Ishikawa (cell line): Measurements from ENCODE around the gene RASL11A.

ENCODE experiments used
- CEBPB ChIP-seq: IDR thresholded peaks from 2 replicates; pipeline ENCODE4 v1.6.1; 2012
- CREB1 ChIP-seq: IDR thresholded peaks from 2 replicates; pipeline ENCODE4 v1.6.1; 2012; ENCODE audit warnings: low read depth
- EGR1 ChIP-seq: IDR thresholded peaks from 2 replicates; pipeline ENCODE4 v1.6.1; 2012
- EP300 ChIP-seq: IDR thresholded peaks from 2 replicates; pipeline ENCODE4 v1.6.1; 2012; ENCODE audit warnings: borderline replicate concordance
- FOXM1 ChIP-seq: IDR thresholded peaks from 2 replicates; pipeline ENCODE4 v1.6.1; 2012; ENCODE audit warnings: low read depth, borderline replicate concordance
- NFIC ChIP-seq: IDR thresholded peaks from 2 replicates; pipeline ENCODE4 v1.6.1; 2012
- RAD21 ChIP-seq: IDR thresholded peaks from 2 replicates; pipeline ENCODE4 v1.6.1; 2012; ENCODE audit warnings: low read depth
- TAF1 ChIP-seq: IDR thresholded peaks from 2 replicates; pipeline ENCODE4 v1.6.1; 2012; ENCODE audit warnings: low read depth, mild to moderate bottlenecking
- TCF12 ChIP-seq: IDR thresholded peaks from 2 replicates; pipeline ENCODE4 v1.6.1; 2012; ENCODE audit warnings: low read depth
- TEAD4 ChIP-seq: IDR thresholded peaks from 2 replicates; pipeline ENCODE4 v1.6.1; 2012
- YY1 ChIP-seq: IDR thresholded peaks from 2 replicates; pipeline ENCODE4 v1.6.1; 2012; ENCODE audit warnings: low read depth
- ZBTB7A ChIP-seq: IDR thresholded peaks from 2 replicates; pipeline ENCODE4 v1.6.1; 2012; ENCODE audit warnings: low read depth
- TF ChIP-seq, protein P1 (sequence below): IDR thresholded peaks from 2 replicates; pipeline ENCODE4 v1.6.1; 2012; ENCODE audit warnings: low read depth, mild to moderate bottlenecking
- TF ChIP-seq, protein P2 (sequence below): IDR thresholded peaks from 2 replicates; pipeline ENCODE4 v1.6.1; 2012
- TF ChIP-seq, protein P3 (sequence below): IDR thresholded peaks from 2 replicates; pipeline ENCODE4 v1.6.1; 2012

Gene RASL11A

DNA sequence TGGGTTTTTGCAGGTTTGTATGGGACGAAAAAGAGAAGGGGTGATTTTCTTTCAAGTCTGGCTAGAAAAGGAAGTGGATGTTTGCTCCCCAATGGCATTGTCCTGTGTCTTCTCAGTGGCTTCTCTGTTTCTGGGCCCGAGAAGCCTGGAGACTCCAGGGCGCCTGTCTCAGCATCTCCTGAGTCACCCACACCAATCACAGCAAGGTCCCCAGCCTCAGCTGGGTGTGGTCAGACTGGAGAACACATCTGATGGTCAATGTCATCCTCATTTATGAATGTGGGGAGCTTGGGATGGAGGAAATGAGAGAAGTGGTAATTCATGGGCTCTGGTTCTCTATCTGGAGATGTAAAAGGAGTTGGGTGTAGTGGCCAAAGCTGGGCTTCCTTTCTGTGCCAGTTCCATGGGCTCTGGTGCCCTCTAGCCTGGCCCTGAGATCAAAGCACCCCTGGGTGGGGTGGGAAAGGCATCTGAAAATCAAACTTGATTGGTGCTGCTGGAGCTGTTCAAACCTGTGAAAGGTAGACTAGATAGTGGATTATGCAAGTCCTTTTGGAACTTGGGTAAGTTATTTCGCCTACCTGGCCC lies 13.4 kb downstream of the RASL11A start:
- TF ChIP-seq TAF1 (no peak), RAD21 (peak; percentile 65), TCF12 (no peak)

DNA sequence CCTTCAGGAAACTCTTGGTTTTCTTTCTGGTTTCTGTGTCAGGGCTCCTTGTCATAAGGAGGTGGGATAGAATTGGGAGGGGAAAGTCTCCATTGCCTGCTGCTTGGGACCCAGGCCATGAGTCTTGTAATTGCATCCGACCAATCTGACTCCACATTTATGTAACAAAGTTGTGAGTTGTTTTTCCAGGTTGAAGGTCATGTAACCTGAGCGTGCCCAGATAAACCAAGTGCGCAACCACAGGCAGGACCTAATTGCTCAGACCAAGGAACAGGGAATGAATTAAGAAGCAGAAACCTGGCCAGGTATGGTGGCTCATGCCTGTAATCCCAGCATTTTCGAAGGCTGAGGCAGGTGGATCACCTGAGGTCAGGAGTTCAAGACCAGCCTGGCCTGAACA lies 17.8 kb downstream of the RASL11A start:
- TF ChIP-seq TAF1 = no peak
- no peak for TF ChIP-seq ZBTB7A
- no peak for TF ChIP-seq NFIC
- TF ChIP-seq FOXM1 = no peak
- TF ChIP-seq, protein P1, sequence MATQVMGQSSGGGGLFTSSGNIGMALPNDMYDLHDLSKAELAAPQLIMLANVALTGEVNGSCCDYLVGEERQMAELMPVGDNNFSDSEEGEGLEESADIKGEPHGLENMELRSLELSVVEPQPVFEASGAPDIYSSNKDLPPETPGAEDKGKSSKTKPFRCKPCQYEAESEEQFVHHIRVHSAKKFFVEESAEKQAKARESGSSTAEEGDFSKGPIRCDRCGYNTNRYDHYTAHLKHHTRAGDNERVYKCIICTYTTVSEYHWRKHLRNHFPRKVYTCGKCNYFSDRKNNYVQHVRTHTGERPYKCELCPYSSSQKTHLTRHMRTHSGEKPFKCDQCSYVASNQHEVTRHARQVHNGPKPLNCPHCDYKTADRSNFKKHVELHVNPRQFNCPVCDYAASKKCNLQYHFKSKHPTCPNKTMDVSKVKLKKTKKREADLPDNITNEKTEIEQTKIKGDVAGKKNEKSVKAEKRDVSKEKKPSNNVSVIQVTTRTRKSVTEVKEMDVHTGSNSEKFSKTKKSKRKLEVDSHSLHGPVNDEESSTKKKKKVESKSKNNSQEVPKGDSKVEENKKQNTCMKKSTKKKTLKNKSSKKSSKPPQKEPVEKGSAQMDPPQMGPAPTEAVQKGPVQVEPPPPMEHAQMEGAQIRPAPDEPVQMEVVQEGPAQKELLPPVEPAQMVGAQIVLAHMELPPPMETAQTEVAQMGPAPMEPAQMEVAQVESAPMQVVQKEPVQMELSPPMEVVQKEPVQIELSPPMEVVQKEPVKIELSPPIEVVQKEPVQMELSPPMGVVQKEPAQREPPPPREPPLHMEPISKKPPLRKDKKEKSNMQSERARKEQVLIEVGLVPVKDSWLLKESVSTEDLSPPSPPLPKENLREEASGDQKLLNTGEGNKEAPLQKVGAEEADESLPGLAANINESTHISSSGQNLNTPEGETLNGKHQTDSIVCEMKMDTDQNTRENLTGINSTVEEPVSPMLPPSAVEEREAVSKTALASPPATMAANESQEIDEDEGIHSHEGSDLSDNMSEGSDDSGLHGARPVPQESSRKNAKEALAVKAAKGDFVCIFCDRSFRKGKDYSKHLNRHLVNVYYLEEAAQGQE = no peak
- TF ChIP-seq CEBPB = no peak
- no peak for TF ChIP-seq EP300
- no peak for TF ChIP-seq EGR1
- TF ChIP-seq CREB1 = no peak
- TF ChIP-seq, protein P2, sequence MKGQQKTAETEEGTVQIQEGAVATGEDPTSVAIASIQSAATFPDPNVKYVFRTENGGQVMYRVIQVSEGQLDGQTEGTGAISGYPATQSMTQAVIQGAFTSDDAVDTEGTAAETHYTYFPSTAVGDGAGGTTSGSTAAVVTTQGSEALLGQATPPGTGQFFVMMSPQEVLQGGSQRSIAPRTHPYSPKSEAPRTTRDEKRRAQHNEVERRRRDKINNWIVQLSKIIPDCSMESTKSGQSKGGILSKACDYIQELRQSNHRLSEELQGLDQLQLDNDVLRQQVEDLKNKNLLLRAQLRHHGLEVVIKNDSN = no peak
- TF ChIP-seq TCF12 = no peak
- TF ChIP-seq, protein P3, sequence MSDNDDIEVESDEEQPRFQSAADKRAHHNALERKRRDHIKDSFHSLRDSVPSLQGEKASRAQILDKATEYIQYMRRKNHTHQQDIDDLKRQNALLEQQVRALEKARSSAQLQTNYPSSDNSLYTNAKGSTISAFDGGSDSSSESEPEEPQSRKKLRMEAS = no peak
- TF ChIP-seq TEAD4 = no peak
- no peak for TF ChIP-seq YY1
- no peak for TF ChIP-seq RAD21

DNA sequence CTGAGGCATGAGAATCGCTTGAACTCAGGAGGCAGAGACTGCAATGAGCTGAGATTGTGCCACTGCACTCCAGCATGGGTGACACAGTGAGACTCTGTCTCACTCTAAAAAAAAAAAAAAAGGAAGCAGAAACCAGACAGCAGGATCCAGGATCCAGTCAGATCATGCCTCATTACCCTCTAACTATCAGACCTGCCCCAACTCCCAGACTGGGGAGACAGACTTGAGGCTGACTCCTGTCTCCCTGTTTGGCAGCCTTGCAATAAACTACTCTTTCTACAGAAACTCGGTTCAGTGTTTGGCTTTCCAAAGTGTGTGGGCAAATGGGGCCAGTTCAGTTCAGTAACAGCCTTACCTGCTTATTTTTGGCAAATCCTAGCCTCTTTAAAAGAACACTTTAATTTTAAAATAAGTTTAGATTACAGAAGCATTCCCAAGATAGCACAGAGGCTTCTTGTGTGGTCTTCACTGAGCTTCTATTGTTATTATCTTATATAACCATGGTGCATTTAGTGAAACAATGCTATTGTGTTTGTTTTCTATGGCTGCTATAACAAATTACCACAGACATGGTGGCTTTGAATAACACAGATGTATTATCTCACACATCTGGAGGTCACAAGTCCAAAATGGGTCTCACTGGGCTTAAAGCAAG lies 18.5 kb downstream of the RASL11A start:
- TF ChIP-seq, protein P1 = no peak
- TF ChIP-seq TAF1 (no peak), EP300 (no peak), RAD21 (no peak)
- TF ChIP-seq, protein P2 = no peak

DNA sequence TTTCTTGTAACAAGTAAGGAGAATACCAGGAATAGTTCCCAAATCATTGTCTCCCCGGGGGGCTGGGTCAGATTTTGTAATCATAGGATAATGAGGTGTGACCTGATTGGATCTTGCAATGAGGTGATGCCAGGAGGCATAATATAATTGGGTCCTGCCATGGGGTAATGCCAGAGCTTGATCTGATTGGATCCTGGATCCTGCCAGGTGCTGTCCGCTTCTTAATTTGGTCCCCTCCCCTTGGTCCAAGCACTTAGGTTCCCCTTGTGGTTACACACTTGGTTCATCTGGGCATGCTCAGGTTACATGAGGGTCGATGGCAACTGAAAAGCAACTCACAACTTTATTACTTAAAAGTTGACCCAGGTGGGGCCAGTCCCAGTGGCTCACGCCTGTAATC lies 20.1 kb downstream of the RASL11A start:
- TF ChIP-seq, protein P1 = no peak
- TF ChIP-seq, protein P3 = no peak
- no peak for TF ChIP-seq NFIC
- TF ChIP-seq EP300 = no peak
- TF ChIP-seq FOXM1 = no peak
- TF ChIP-seq CREB1 = no peak
- no peak for TF ChIP-seq EGR1
- no peak for TF ChIP-seq RAD21
- TF ChIP-seq YY1 = no peak
- TF ChIP-seq TEAD4 = no peak
- TF ChIP-seq ZBTB7A = no peak
- TF ChIP-seq CEBPB = no peak
- TF ChIP-seq, protein P2 = no peak
- no peak for TF ChIP-seq TAF1
- TF ChIP-seq TCF12 = no peak
